ENCODE results near the gene INCENP.
"Not testable (repeated sequence)": the region's sequence is repeated elsewhere in the genome, so short reads cannot be mapped to it uniquely, and the experiment has no call there.

Gene INCENP

DNA sequence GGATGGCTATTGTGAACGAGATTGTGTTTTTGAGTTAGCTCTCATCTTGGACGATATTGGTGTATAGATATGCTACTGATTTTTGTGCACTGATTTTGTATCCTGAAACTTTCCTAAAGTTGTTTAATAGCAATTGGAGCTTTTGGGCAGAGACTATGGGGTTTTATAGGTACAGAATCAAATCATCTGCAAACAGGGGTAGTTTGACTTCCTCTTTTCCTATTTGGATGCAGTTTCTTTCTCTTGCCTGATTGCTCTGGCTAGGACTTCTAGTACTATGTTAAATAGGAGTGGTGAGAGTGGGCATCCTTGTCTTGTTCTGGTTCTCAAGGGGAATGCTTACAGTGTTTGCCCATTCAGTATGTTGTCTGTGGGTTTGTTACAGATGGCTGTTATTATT is 57.3 kb downstream of the INCENP start:
- TF ChIP-seq, protein P1, sequence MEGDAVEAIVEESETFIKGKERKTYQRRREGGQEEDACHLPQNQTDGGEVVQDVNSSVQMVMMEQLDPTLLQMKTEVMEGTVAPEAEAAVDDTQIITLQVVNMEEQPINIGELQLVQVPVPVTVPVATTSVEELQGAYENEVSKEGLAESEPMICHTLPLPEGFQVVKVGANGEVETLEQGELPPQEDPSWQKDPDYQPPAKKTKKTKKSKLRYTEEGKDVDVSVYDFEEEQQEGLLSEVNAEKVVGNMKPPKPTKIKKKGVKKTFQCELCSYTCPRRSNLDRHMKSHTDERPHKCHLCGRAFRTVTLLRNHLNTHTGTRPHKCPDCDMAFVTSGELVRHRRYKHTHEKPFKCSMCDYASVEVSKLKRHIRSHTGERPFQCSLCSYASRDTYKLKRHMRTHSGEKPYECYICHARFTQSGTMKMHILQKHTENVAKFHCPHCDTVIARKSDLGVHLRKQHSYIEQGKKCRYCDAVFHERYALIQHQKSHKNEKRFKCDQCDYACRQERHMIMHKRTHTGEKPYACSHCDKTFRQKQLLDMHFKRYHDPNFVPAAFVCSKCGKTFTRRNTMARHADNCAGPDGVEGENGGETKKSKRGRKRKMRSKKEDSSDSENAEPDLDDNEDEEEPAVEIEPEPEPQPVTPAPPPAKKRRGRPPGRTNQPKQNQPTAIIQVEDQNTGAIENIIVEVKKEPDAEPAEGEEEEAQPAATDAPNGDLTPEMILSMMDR (IDR thresholded peaks at IDR 0.05; ENCODE audit: extremely low read depth, insufficient read depth, missing control alignments): no peak
- DNase-seq (ENCODE audit: low spot score): no peak
- in situ Hi-C loops (cut with MboI; ENCODE audit: low pct_unique_long_range_greater_than_20kb, low sequenced_read_pairs, unreplicated experiment): no loop called here

DNA sequence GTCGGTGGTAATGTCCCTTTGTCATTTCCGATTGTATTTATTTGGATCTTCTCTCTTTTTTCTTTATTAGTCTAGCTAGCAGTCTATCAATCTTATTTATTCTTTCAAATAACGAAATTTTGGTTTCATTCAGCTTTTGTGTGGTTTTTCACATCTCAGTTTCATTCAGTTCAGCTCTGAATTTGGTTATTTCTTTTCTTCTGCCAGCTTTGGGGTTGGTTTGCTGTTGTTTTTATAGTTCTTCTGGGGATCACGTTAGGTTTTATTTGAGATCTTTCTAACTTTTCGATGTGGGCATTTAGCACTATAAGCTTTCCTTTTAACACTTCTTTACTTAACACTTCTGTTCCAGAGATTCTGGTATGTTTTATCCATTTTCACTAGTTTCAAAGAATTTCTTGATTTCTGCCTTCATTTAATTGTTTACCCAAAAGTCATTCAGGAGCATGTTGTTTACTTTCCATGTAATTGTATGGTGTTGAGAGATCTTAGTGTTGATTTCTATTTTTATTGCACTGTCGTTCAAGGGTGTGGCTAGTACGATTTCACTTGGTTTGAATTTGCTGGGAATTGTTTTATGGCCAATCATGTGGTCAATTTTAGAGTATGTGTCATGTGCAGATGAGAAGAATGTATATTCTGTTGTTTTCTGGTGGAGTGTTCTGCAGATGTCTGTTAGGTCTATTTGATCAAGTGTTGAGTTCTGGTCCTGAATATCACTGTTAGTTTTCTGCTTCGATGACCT is 58.5 kb downstream of the INCENP start:
- no peak for DNase-seq (ENCODE audit: low spot score)
- in situ Hi-C loops (cut with MboI; ENCODE audit: low pct_unique_long_range_greater_than_20kb, low sequenced_read_pairs, unreplicated experiment): no loop called here
- TF ChIP-seq, protein P1 (IDR thresholded peaks at IDR 0.05; ENCODE audit: extremely low read depth, insufficient read depth, missing control alignments): no peak

DNA sequence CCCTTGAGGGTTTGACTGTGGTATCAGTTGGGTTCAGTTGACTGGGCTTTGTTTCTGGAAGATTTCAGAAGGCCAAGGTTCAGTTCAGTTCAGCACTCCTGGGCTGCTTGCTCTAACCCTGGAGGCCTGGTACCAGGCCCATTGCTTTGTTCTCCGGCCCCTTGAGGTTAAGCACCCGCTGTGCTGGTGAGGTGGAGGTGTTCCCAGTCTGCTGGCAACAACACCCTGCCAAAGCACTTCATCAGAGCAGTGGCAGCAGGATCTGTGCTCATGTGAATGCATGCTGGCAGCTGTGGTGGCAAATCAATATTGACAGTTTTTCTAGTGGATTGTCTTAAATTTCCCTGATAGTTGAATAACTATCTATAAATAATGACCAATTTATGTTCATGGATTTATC is 62.4 kb downstream of the INCENP start:
- in situ Hi-C loops (cut with MboI; ENCODE audit: low pct_unique_long_range_greater_than_20kb, low sequenced_read_pairs, unreplicated experiment): no loop called here
- TF ChIP-seq, protein P1 (IDR thresholded peaks at IDR 0.05; ENCODE audit: extremely low read depth, insufficient read depth, missing control alignments): no peak
- no peak for DNase-seq (ENCODE audit: low spot score)

DNA sequence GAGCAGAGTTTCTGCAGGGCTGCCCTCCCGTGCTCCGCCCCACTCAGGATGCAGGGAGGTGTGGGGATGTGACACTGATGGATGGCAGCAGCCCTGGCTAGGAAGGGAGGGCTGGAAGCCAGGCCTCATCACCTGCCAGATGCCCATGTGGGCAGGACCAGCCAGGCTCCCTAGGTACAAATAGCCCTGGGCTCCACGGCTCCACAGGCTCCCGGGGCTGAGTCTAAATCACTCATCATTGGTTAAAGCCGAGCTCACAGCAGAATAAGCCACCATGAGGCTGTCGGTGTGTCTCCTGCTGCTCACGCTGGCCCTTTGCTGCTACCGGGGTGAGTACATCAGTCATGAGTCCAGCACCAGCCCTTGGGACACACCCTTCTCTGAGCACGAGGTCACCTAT is 66.2 kb downstream of the INCENP start, which contains the start of gene SCGB1D1:
Gene SCGB1D1 (plus strand): TSS at position 206 of the 400 bp plus-strand sequence. CDS start 69 bp downstream, at position 275.
- TF ChIP-seq, protein P1 (IDR thresholded peaks at IDR 0.05; ENCODE audit: extremely low read depth, insufficient read depth, missing control alignments): no peak
- in situ Hi-C loops (cut with MboI; ENCODE audit: low pct_unique_long_range_greater_than_20kb, low sequenced_read_pairs, unreplicated experiment): no loop called here
- DNase-seq (ENCODE audit: low spot score): no peak

DNA sequence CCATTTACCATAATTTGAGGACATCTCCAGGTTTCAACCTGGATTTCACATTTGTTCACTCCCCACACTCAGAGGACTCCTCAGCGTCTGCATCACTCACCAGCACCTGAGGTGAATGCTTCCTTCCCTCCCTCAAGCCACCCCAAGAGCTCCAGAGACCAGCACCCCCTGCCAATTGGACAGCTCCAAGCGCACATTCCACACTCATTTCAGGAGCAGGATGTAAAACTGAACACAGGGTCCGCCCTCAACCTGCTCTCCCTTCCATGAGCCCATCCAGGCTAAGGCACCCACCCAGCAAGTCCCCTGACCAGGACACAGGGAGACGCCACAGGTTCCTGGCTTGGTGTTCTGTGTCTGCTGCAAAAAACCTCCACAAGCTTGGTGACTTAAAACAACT is 70.1 kb downstream of the INCENP start:
- TF ChIP-seq, protein P1 (IDR thresholded peaks at IDR 0.05; ENCODE audit: extremely low read depth, insufficient read depth, missing control alignments): no peak
- no peak for DNase-seq (ENCODE audit: low spot score)
- in situ Hi-C loops (cut with MboI; ENCODE audit: low pct_unique_long_range_greater_than_20kb, low sequenced_read_pairs, unreplicated experiment): no loop called here

DNA sequence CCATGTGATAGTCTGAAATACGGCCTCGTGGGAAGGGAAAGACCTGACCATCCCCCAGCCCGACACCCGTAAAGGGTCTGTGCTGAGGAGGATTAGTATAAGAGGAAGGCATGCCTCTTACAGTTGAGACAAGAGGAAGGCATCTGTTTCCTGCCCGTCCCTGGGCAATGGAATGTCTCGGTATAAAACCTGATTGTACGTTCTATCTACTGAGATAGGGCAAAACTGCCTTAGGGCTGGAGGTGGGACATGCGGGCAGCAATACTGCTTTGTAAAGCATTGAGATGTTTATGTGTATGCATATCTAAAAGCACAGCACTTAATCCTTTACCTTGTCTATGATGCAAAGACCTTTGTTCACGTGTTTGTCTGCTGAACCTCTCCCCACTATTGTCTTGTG is 71.2 kb downstream of the INCENP start:
- in situ Hi-C loops (cut with MboI; ENCODE audit: low pct_unique_long_range_greater_than_20kb, low sequenced_read_pairs, unreplicated experiment); DNase-seq (ENCODE audit: low spot score): not testable (repeated sequence)

DNA sequence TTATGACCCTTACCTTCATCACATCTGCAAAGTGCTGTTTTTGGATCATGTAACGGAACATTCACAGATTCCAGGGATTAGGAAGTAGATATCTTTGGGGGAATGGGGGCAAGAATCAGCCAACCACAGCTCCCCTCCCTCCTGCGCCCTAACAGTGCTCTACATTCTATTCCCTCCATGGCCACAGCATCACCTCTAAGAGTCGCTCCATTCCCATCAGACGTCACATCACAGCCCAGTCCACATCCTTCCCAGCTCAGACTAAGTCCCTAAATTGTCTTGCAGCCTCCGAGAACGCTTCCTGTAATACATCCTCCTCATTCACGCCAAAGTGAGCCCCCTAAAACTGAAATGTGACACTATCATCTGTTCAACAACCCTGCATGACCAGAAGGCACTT is 72.1 kb downstream of the INCENP start:
- no peak for DNase-seq (ENCODE audit: low spot score)
- in situ Hi-C loops (cut with MboI; ENCODE audit: low pct_unique_long_range_greater_than_20kb, low sequenced_read_pairs, unreplicated experiment): no loop called here
- TF ChIP-seq, protein P1 (IDR thresholded peaks at IDR 0.05; ENCODE audit: extremely low read depth, insufficient read depth, missing control alignments): no peak

DNA sequence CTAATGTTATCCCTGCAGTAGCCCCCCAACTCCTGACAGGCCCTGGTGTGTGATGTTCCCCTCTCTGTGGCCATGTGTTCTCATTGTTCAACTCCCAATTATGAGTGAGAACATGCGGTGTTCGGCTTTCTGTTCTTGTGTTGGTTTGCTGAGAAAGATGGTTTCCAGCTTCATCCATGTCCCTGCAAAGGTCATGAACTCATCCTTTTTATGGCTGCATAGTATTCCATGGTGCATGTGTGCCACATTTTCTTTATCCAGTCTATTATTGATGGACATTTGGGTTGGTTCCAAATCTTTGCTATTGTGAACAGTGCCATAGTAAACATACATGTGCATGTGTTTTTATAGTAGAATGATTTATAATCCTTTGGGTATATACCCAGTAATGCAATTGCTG is 73.6 kb downstream of the INCENP start:
- in situ Hi-C loops (cut with MboI; ENCODE audit: low pct_unique_long_range_greater_than_20kb, low sequenced_read_pairs, unreplicated experiment); DNase-seq (ENCODE audit: low spot score): not testable (repeated sequence)

All from GM13977 (cell line).